NT2/D1 (cell line): ENCODE data around the gene ECHS1.

Experiments used
- SUZ12 ChIP-seq: IDR thresholded peaks from 2 replicates; pipeline ENCODE4 v1.6.1; 2011; ENCODE audit not compliant: insufficient read length, insufficient read depth; ENCODE audit errors: extremely low read depth
- YY1 ChIP-seq: IDR thresholded peaks from 2 replicates; pipeline ENCODE4 v1.6.1; 2011; ENCODE audit not compliant: insufficient read length, insufficient read depth
- ZNF274 ChIP-seq: IDR thresholded peaks from 2 replicates; pipeline ENCODE4 v1.6.1; 2011; ENCODE audit warnings: mild to moderate bottlenecking, low read depth, low read length

GRCh38 chr10:133327651-133328357, 45.4 kb downstream of the ECHS1 start:
- TF ChIP-seq SUZ12 (no peak), ZNF274 (no peak), YY1 (no peak)
